Upper lobe of left lung (tissue), 4 donors: ENCODE measurements around the gene SLC35G3.

Experiments
- EP300 ChIP-seq, 4 donors: sonication (generic); formaldehyde crosslinking; IDR thresholded peaks; one replicate each; pipeline ENCODE4 v1.5.1; 2017; ENCODE audit warnings: antibody characterized with exemption in 4 of 4, control low read depth in 2 of 4
- POLR2A ChIP-seq, 4 donors: fragments of 450-650 bp; IDR thresholded peaks; one replicate each; pipeline ENCODE4 v1.5.1; 2016 to 2017; ENCODE audit warnings: antibody characterized with exemption in 4 of 4, mild to moderate bottlenecking in 2 of 4
- POLR2AphosphoS5 ChIP-seq, 2 donors: sonication (generic); formaldehyde crosslinking; IDR thresholded peaks; one replicate each; pipeline ENCODE4 v1.5.1; 2017; ENCODE audit warnings: antibody characterized with exemption in 2 of 2
- TF ChIP-seq, protein P1 (sequence below), 6 experiments: fragments of 450-650 bp in 4 of 6; fragments of 200-600 bp in 2 of 6; sonication (generic) in 2 of 6; IDR thresholded peaks; one replicate each; pipeline ENCODE4 v1.5.1; 2016 to 2019; ENCODE audit warnings: antibody characterized with exemption in 6 of 6

DNA sequence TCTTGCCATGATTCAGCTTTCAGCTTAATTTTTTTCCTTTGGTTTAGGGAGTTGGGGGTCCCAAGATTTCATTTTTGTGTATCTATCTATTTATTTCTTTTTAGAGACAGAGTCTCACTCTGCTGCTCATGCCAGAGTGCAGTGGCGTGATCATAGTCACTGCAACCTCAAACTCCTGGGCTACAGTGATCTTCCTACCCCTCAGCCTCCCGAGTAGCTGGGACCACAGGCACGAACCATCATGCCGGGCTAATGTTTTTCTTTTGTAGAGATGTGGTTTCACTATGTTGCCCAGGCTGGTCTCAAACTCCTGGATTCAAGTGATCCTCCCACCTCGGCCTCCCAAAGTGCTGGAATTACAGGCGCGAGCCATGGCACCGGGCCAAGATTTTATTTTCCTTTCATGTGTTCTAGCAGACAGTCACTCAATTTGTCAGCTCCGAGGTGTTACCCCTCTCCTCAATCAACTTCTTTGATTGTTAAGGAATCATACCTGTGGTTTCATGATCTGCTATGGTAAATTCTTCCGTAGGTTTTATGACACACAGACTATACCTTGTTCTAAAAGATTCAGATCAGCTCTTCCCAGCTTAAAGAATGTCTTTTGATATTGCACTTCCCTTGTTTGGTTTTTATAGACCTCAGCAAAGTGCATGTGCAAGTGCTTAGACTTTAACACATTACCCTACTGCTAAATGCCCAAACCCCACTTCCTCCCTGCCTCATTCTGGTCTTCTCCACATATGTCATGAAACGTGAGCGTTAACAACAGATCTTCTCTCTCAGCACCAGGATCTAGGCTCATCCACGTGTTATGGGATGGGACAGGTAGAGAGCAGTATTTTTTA is 33.6 kb downstream of the SLC35G3 start:
- TF ChIP-seq, protein P1, sequence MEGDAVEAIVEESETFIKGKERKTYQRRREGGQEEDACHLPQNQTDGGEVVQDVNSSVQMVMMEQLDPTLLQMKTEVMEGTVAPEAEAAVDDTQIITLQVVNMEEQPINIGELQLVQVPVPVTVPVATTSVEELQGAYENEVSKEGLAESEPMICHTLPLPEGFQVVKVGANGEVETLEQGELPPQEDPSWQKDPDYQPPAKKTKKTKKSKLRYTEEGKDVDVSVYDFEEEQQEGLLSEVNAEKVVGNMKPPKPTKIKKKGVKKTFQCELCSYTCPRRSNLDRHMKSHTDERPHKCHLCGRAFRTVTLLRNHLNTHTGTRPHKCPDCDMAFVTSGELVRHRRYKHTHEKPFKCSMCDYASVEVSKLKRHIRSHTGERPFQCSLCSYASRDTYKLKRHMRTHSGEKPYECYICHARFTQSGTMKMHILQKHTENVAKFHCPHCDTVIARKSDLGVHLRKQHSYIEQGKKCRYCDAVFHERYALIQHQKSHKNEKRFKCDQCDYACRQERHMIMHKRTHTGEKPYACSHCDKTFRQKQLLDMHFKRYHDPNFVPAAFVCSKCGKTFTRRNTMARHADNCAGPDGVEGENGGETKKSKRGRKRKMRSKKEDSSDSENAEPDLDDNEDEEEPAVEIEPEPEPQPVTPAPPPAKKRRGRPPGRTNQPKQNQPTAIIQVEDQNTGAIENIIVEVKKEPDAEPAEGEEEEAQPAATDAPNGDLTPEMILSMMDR (IDR thresholded peaks at IDR 0.05): no peak
- TF ChIP-seq POLR2A (IDR thresholded peaks at IDR 0.05) (no peak), POLR2AphosphoS5 (IDR thresholded peaks at IDR 0.05) (no peak), EP300 (IDR thresholded peaks at IDR 0.05) (no peak)
